HL-60 (cell line): ENCODE measurements around the gene SPINK1.
"Not testable (repeated sequence)": the region's sequence is repeated elsewhere in the genome, so short reads cannot be mapped to it uniquely, and the experiment has no call there.

Source experiments
- DNase-seq, 2 experiments: peaks; one replicate each; pipeline ENCODE4 v3.0.0-alpha.2; 2010 to 2020; ENCODE audit warnings: low read depth in 1 of 2, low spot score in 1 of 2
- H3K27ac ChIP-seq: fragments of 250-450 bp; sonication (Bioruptor Pico); replicated peaks from 2 replicates; pipeline ENCODE4 v1.5.1; 2020; ENCODE audit warnings: mild to moderate bottlenecking, moderate library complexity
- H3K27me3 ChIP-seq: fragments of 250-450 bp; sonication (Bioruptor Pico); 2 replicates; pipeline ENCODE4 v1.5.1; 2021; ENCODE audit warnings: mild to moderate bottlenecking, moderate library complexity; ENCODE audit not compliant: insufficient read depth, poor library complexity, severe bottlenecking
- H3K4me3 ChIP-seq: replicated peaks from 2 replicates; pipeline ENCODE4 v1.5.1; 2011; ENCODE audit warnings: mild to moderate bottlenecking, control low read depth, low read length; ENCODE audit not compliant: insufficient read depth
- GABPA ChIP-seq: IDR thresholded peaks from 2 replicates; pipeline ENCODE4 v1.6.1; 2012; ENCODE audit warnings: low read depth
- POLR2AphosphoS5 ChIP-seq: IDR thresholded peaks from 2 replicates; pipeline ENCODE4 v1.6.1; 2012; ENCODE audit warnings: low read depth
- REST ChIP-seq: IDR thresholded peaks from 2 replicates; pipeline ENCODE4 v1.6.1; 2012; ENCODE audit warnings: low read depth; ENCODE audit not compliant: insufficient replicate concordance
- SPI1 ChIP-seq: IDR thresholded peaks from 2 replicates; pipeline ENCODE4 v1.6.1; 2012; ENCODE audit warnings: low read depth, mild to moderate bottlenecking, borderline replicate concordance
- TF ChIP-seq, protein P1 (sequence below): IDR thresholded peaks from one replicate; pipeline ENCODE4 v1.5.1; 2011; ENCODE audit warnings: low read length, control low read depth, inconsistent platforms; ENCODE audit not compliant: insufficient read depth

SPINK1 gene

DNA sequence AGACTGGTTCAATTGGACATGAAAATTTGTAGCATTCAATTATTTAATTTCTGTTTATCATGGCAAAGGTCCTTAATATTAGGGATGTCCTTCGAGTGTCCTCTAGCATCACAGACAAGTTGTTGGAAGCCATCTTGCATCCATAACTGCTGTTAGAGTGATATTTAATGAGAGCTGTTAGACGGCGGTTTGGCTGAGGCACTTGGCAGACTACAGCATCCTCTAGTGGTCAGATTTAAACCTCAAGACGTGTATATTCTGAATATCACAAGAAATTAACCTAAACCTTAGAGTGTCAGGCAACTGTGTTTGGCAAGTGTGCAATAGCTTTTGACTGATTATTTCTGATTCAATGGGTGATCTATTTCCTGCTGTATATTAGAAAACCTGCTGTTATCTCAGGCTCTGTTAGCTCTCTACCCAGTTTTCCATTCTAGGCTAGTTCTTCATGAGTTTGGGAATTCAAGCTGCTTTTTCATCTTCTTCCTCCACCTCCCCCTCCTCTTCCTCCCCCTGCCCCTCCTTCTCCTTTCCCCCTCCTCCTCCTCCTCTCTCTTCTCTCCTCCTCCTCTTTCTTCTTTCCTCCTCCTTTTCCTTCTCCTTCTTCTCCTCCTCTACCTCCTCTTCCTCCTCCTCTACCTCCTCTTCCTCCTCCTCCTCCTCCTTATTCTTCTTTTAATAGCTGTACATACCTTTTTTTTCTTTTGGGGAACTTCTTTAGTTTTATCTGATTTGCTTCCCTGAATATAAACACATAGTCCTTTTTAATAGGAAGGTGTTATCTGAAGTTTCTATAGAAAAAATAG lies 8.6 kb downstream of the SPINK1 start:
- TF ChIP-seq POLR2AphosphoS5: no peak
- TF ChIP-seq, protein P1, sequence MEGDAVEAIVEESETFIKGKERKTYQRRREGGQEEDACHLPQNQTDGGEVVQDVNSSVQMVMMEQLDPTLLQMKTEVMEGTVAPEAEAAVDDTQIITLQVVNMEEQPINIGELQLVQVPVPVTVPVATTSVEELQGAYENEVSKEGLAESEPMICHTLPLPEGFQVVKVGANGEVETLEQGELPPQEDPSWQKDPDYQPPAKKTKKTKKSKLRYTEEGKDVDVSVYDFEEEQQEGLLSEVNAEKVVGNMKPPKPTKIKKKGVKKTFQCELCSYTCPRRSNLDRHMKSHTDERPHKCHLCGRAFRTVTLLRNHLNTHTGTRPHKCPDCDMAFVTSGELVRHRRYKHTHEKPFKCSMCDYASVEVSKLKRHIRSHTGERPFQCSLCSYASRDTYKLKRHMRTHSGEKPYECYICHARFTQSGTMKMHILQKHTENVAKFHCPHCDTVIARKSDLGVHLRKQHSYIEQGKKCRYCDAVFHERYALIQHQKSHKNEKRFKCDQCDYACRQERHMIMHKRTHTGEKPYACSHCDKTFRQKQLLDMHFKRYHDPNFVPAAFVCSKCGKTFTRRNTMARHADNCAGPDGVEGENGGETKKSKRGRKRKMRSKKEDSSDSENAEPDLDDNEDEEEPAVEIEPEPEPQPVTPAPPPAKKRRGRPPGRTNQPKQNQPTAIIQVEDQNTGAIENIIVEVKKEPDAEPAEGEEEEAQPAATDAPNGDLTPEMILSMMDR: peak; percentile 96
- no peak overlapping the region for H3K27ac ChIP-seq

DNA sequence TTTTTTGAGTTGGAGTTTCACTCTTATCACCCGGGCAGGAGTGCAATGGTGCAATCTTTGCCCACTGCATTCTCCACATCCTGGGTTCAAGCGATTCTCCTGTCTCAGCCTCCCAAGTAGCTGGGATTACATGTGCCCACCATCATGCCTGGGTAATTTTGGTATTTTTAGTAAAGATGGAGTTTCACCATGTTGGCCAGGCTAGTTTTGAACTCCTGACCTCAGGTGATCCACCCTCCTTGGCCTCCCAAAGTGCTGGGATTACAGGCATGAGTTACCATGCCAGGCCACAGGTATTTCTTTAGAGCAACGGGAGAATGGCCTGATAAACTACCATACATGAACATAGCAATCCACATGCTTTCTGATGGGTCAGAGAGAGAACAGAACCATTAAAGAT lies 9.2 kb downstream of the SPINK1 start:
- H3K27me3 ChIP-seq, DNase-seq, H3K27ac ChIP-seq, H3K4me3 ChIP-seq: not testable (repeated sequence)

More for the DNA sequence above, 8.6 kb downstream of the SPINK1 start:
- peak; percentile 41 to 52 for DNase-seq
- H3K27me3 ChIP-seq: no peaks in the 10 kb centered on the region
- H3K4me3 ChIP-seq: no peak overlapping the region

GRCh38 chr5:147821766-147822165 lies 9.7 kb downstream of the SPINK1 start:
- Histone ChIP-seq H3K27ac (no peak overlapping the region), H3K4me3 (no peak overlapping the region), H3K27me3 (no peaks in the 10 kb centered on the region)
- TF ChIP-seq POLR2AphosphoS5: no peak
- TF ChIP-seq, protein P1: no peak
- TF ChIP-seq SPI1: no peak
- no peak for TF ChIP-seq REST
- no peak for TF ChIP-seq GABPA
- DNase-seq: no peak

- no peak for DNase-seq
- TF ChIP-seq, protein P1: no peak
- TF ChIP-seq REST (no peak), SPI1 (no peak), POLR2AphosphoS5 (no peak), GABPA (no peak)
- no peak overlapping the region for H3K27ac ChIP-seq
- H3K4me3 ChIP-seq: no peak overlapping the region
- no peaks in the 10 kb centered on the region for H3K27me3 ChIP-seq
Observed at GRCh38 chr5:147819261-147819770, 12.2 kb downstream of the SPINK1 start.
